H9 (cell line): ENCODE measurements around the gene GATA3. TPM values are rescaled to one million over a fixed set of nuclear protein-coding genes. Genes with fewer than 3 reads are reported as not detected.

ENCODE experiments used
- DNase-seq: peaks from one replicate; pipeline ENCODE4 v3.0.0-alpha.2; 2017
- H2AFZ ChIP-seq: one replicate; pipeline ENCODE4 v1.6.1; 2013; ENCODE audit warnings: mild to moderate bottlenecking, low read length, control low read depth, moderate library complexity
- H2AK5ac ChIP-seq: 2 replicates; pipeline ENCODE4 v1.6.1; 2013; ENCODE audit warnings: low read length, control low read depth, mixed read lengths; ENCODE audit not compliant: insufficient read length
- H2BK120ac ChIP-seq: one replicate; pipeline ENCODE4 v1.6.1; 2013; ENCODE audit warnings: low read depth, mild to moderate bottlenecking, low read length, control low read depth, inconsistent platforms; ENCODE audit not compliant: poor library complexity, severe bottlenecking
- H2BK12ac ChIP-seq: 2 replicates; pipeline ENCODE4 v1.6.1; 2013; ENCODE audit warnings: low read length, control low read depth, mixed read lengths, low read depth; ENCODE audit not compliant: insufficient read length
- H2BK15ac ChIP-seq: 2 replicates; pipeline ENCODE4 v1.6.1; 2013; ENCODE audit warnings: low read depth, low read length, control low read depth
- H2BK20ac ChIP-seq: one replicate; pipeline ENCODE4 v1.6.1; 2013; ENCODE audit warnings: low read depth, mild to moderate bottlenecking, low read length, control low read depth, inconsistent platforms; ENCODE audit not compliant: poor library complexity, severe bottlenecking
- H2BK5ac ChIP-seq: 2 replicates; pipeline ENCODE4 v1.6.1; 2013; ENCODE audit warnings: low read length, control low read depth, mixed read lengths; ENCODE audit not compliant: insufficient read length
- H3K14ac ChIP-seq: 2 replicates; pipeline ENCODE4 v1.6.1; 2013; ENCODE audit warnings: low read length, control low read depth; ENCODE audit not compliant: insufficient read depth
- H3K18ac ChIP-seq: 2 replicates; pipeline ENCODE4 v1.6.1; 2013; ENCODE audit warnings: low read depth, mild to moderate bottlenecking, mixed read lengths, low read length, control low read depth; ENCODE audit not compliant: insufficient read length
- H3K23ac ChIP-seq: 2 replicates; pipeline ENCODE4 v1.6.1; 2013; ENCODE audit warnings: low read length, control low read depth, mixed read lengths, low read depth; ENCODE audit not compliant: insufficient read length
- H3K23me2 ChIP-seq: 2 replicates; pipeline ENCODE4 v1.6.1; 2013; ENCODE audit warnings: low read depth, mild to moderate bottlenecking, mixed read lengths, low read length, control low read depth; ENCODE audit not compliant: insufficient read length, poor library complexity, severe bottlenecking
- H3K27ac ChIP-seq: 2 replicates; pipeline ENCODE4 v1.5.1; 2013; ENCODE audit warnings: low read length, control low read depth, mixed read lengths, low read depth; ENCODE audit not compliant: insufficient read length
- H3K27me3 ChIP-seq: 2 replicates; pipeline ENCODE4 v1.6.1; 2013; ENCODE audit warnings: low read length, control low read depth, inconsistent platforms; ENCODE audit not compliant: insufficient read depth
- H3K4ac ChIP-seq: 2 replicates; pipeline ENCODE4 v1.6.1; 2013; ENCODE audit warnings: low read depth, mild to moderate bottlenecking, control low read depth, inconsistent platforms, low read length, moderate library complexity
- H3K4me1 ChIP-seq: 2 replicates; pipeline ENCODE4 v1.6.1; 2013; ENCODE audit warnings: low read length, control low read depth, inconsistent platforms; ENCODE audit not compliant: insufficient read depth
- H3K4me2 ChIP-seq: 2 replicates; pipeline ENCODE4 v1.6.1; 2013; ENCODE audit warnings: low read length, control low read depth, mixed read lengths; ENCODE audit not compliant: insufficient read length, insufficient read depth
- H3K56ac ChIP-seq: 2 replicates; pipeline ENCODE4 v1.6.1; 2013; ENCODE audit warnings: low read depth, mild to moderate bottlenecking, mixed read lengths, low read length, control low read depth; ENCODE audit not compliant: insufficient read length
- H3K79me1 ChIP-seq: 2 replicates; pipeline ENCODE4 v1.6.1; 2013; ENCODE audit warnings: low read depth, mild to moderate bottlenecking, moderate library complexity, low read length, control low read depth, inconsistent platforms; ENCODE audit not compliant: insufficient read depth, poor library complexity, severe bottlenecking
- H3K79me2 ChIP-seq: 2 replicates; pipeline ENCODE4 v1.6.1; 2013; ENCODE audit warnings: low read length, control low read depth, inconsistent platforms; ENCODE audit not compliant: insufficient read depth
- H3K9ac ChIP-seq: 2 replicates; pipeline ENCODE4 v1.6.1; 2013; ENCODE audit warnings: low read length, control low read depth, mixed read lengths; ENCODE audit not compliant: insufficient read length; ENCODE audit errors: extremely low read depth
- H3K9me3 ChIP-seq: one replicate; pipeline ENCODE4 v1.6.1; 2013; ENCODE audit warnings: low read depth, low read length, inconsistent platforms; ENCODE audit not compliant: control insufficient read depth
- H3T11ph ChIP-seq: one replicate; pipeline ENCODE4 v1.6.1; 2013; ENCODE audit warnings: mild to moderate bottlenecking, low read length, control low read depth, inconsistent platforms
- H4K20me1 ChIP-seq: one replicate; pipeline ENCODE4 v1.6.1; 2013; ENCODE audit not compliant: control insufficient read depth, insufficient read length, insufficient read depth
- H4K5ac ChIP-seq: 2 replicates; pipeline ENCODE4 v1.6.1; 2013; ENCODE audit warnings: low read depth, mild to moderate bottlenecking, mixed read lengths, low read length, control low read depth; ENCODE audit not compliant: insufficient read length
- H4K8ac ChIP-seq: replicated peaks from 2 replicates; pipeline ENCODE4 v1.6.1; 2013; ENCODE audit warnings: low read length, control low read depth, mixed read lengths, low read depth; ENCODE audit not compliant: insufficient read length
- H4K91ac ChIP-seq: 2 replicates; pipeline ENCODE4 v1.6.1; 2013; ENCODE audit warnings: low read depth, mild to moderate bottlenecking, moderate library complexity, mixed read lengths, low read length, control low read depth; ENCODE audit not compliant: insufficient read length
- H3K27ac Mint-ChIP-seq, 3 experiments: 2 replicates in 2 of 3; 3 replicates in 1 of 3; pipeline ENCODE4 v1.8.0; 2020 to 2021; ENCODE audit warnings: mixed read lengths in 3 of 3, mild to moderate bottlenecking in 1 of 3, moderate library complexity in 1 of 3
- H3K27me3 Mint-ChIP-seq: 2 replicates; pipeline ENCODE4 v1.8.0; 2021; ENCODE audit warnings: low read depth, mild to moderate bottlenecking, moderate library complexity, mixed read lengths
- H3K36me3 Mint-ChIP-seq, 3 experiments: 2 replicates in 2 of 3; 3 replicates in 1 of 3; pipeline ENCODE4 v1.8.0; 2020 to 2021; ENCODE audit warnings: low read depth in 3 of 3, mixed read lengths in 3 of 3; ENCODE audit not compliant: insufficient read depth in 1 of 3
- H3K4me1 Mint-ChIP-seq, 2 experiments: 2 replicates each; pipeline ENCODE4 v1.8.0; 2020; ENCODE audit warnings: mixed read lengths in 2 of 2
- H3K4me3 Mint-ChIP-seq, 2 experiments: 2 replicates in 1 of 2; 3 replicates in 1 of 2; pipeline ENCODE4 v1.8.0; 2020 to 2021; ENCODE audit warnings: mild to moderate bottlenecking in 2 of 2, mixed read lengths in 2 of 2, moderate library complexity in 1 of 2
- H3K9me3 Mint-ChIP-seq, 2 experiments: 2 replicates in 1 of 2; 3 replicates in 1 of 2; pipeline ENCODE4 v1.8.0; 2020; ENCODE audit warnings: mild to moderate bottlenecking in 2 of 2, mixed read lengths in 2 of 2, moderate library complexity in 1 of 2
- CTCF ChIP-seq: fragments of 200-600 bp; sonication (generic); conservative IDR thresholded peaks from 3 replicates; pipeline ENCODE4 v1.8.0; 2021; ENCODE audit warnings: antibody characterized with exemption, mild to moderate bottlenecking
- WGBS: extraction: QIAGEN DNeasy Blood & Tissue Kit; methylation state at CpG from one replicate; pipeline ENCODE4 v1.1.7; 2013; ENCODE audit warnings: missing lambda C conversion rate, low lambda C conversion rate, mixed read lengths; ENCODE audit not compliant: insufficient read length; ENCODE audit errors: extremely low coverage; 5-methylcytosine and 5-hydroxymethylcytosine counted together
- total RNA-seq: library from RNA; stranded (reverse); gene quantifications from 2 replicates; pipeline ENCODE4 v1.2.1, GENCODE V29; 2021

The GATA3 gene
- total RNA-seq, 1 experiment from 2014 or later, result 0.31 TPM

GRCh38 chr10:8102708-8103401 is 48.4 kb downstream of the GATA3 start:
- Histone ChIP-seq H2BK20ac (no peak overlapping the region), H2BK5ac (no peak overlapping the region), H3K27me3 (no peaks in the 10 kb centered on the region), H4K8ac (no peak overlapping the region), H2AK5ac (no peak overlapping the region), H3K4me2 (no peak overlapping the region), H2BK15ac (no peak overlapping the region), H3K4ac (no peak overlapping the region), H3K23ac (no peak overlapping the region), H3K79me1 (no peaks in the 10 kb centered on the region), H3K56ac (no peak overlapping the region), H3K18ac (no peak overlapping the region), H3K4me1 (no peaks in the 10 kb centered on the region), H4K5ac (no peak overlapping the region), H2AFZ (no peak overlapping the region), H3K27ac (no peak overlapping the region), H4K20me1 (no peaks in the 10 kb centered on the region), H3K9ac (no peak overlapping the region), H3K14ac (no peak overlapping the region), H3K79me2 (no peaks in the 10 kb centered on the region), H3K23me2 (no peaks in the 10 kb centered on the region), H4K91ac (no peak overlapping the region), H3K9me3 (no peaks in the 10 kb centered on the region), H2BK120ac (no peak overlapping the region), H3T11ph (no peak overlapping the region), H2BK12ac (no peak overlapping the region)
- TF ChIP-seq CTCF, result no peak
- H3K9me3 Mint-ChIP-seq, result peaks cover 0 to 4% of the 10 kb centered on the region in 2 experiments; a peak in 1 of 5 replicates
- H3K27me3 Mint-ChIP-seq, result peaks cover 31% of the 10 kb centered on the region
- H3K36me3 Mint-ChIP-seq, result no peaks in the 10 kb centered on the region
- H3K27ac Mint-ChIP-seq, result no peak overlapping the region
- DNase-seq, result peak; percentile 57
- no CpG with 5 or more reads among the region's 13 CpGs for WGBS
- peaks cover 12 to 19% of the 10 kb centered on the region in 2 experiments for H3K4me1 Mint-ChIP-seq
- no peak overlapping the region; a peak in 1 of 5 replicates for H3K4me3 Mint-ChIP-seq
